ENCODE measurements around the gene SLC9A3.
A peak's percentile ranks its signal among the peaks of the same experiment; 100 is the strongest.

SLC9A3 gene

DNA sequence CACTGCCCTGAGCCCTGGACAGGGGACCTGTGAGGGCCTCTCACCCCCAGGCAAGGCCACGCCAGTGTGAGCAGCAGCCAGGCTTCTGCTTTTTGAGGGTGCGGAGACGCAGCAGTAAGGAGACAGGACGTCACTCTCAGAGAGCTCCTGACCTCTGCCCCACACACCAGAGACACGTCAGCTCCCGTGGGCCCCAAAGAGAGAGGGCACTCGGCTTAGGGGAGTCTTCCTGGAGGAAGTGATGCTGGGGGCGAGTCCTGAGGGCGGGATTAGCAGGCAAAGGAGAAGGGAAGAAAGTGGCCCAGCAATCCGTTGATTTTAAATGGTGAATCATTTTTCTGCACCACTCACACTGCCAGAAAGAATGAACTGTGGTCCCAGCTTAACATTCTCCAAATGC lies 24.0 kb upstream of the SLC9A3 start:
- H3K27me3 ChIP-seq: peaks cover 12 to 77% (median 14%) of the 10 kb centered on the region in 11 experiments; a peak in 21 of 22 replicates
- no peaks in the 10 kb centered on the region for H3K36me3 ChIP-seq
- no peak for TF ChIP-seq Cebpa-rat (IDR thresholded peaks at IDR 0.05)
- H3K4me3 ChIP-seq: no peak overlapping the region
- no peak overlapping the region for H3K9ac ChIP-seq
- peaks cover 10 to 28% (median 18%) of the 10 kb centered on the region in 11 experiments; a peak in 19 of 22 replicates for H3K9me3 ChIP-seq (replicated peaks in 1 of 11)
- peaks cover 15 to 21% (median 17%) of the 10 kb centered on the region in 10 experiments for H3K4me1 ChIP-seq
- H3K4me2 ChIP-seq: peak overlapping the region in 2 of 11 experiments; percentile 13 to 32; a peak in 2 of 22 replicates
- H4K20me1 ChIP-seq: peaks cover 0 to 39% (median 0%) of the 10 kb centered on the region in 11 experiments; a peak in 6 of 22 replicates
- H3K27ac ChIP-seq: no peak overlapping the region

- H3K36me3 ChIP-seq: no peaks in the 10 kb centered on the region
- peaks cover 10 to 28% (median 18%) of the 10 kb centered on the region in 11 experiments; a peak in 19 of 22 replicates for H3K9me3 ChIP-seq (replicated peaks in 1 of 11)
- H3K27me3 ChIP-seq: peaks cover 12 to 87% (median 14%) of the 10 kb centered on the region in 11 experiments; a peak in 21 of 22 replicates
- peaks cover 0 to 49% (median 0%) of the 10 kb centered on the region in 11 experiments; a peak in 6 of 22 replicates for H4K20me1 ChIP-seq
- no peak overlapping the region for H3K9ac ChIP-seq
- H3K4me2 ChIP-seq: no peak overlapping the region
- H3K4me1 ChIP-seq: peaks cover 25 to 30% (median 27%) of the 10 kb centered on the region in 10 experiments
- H3K4me3 ChIP-seq: no peak overlapping the region
- TF ChIP-seq Cebpa-rat (IDR thresholded peaks at IDR 0.05): no peak
- H3K27ac ChIP-seq: no peak overlapping the region
Observed at GRCh38 chr5:547086-547924, 23.1 kb upstream of the SLC9A3 start.

- no peak overlapping the region for H3K9ac ChIP-seq
- H3K27ac ChIP-seq: no peak overlapping the region
- TF ChIP-seq Cebpa-rat (IDR thresholded peaks at IDR 0.05): peak in 2 of 11 experiments; percentile 25 to 35; a peak in 1 of 22 replicates
- peaks cover 2 to 21% (median 11%) of the 10 kb centered on the region in 11 experiments; a peak in 17 of 22 replicates for H3K9me3 ChIP-seq (replicated peaks in 1 of 11)
- H3K27me3 ChIP-seq: peaks cover 3 to 85% (median 6%) of the 10 kb centered on the region in 11 experiments; a peak in 20 of 22 replicates
- peaks cover 27 to 31% (median 29%) of the 10 kb centered on the region in 10 experiments for H3K4me1 ChIP-seq
- no peak overlapping the region for H3K4me3 ChIP-seq
- peaks cover 0 to 55% (median 0%) of the 10 kb centered on the region in 11 experiments; a peak in 6 of 22 replicates for H4K20me1 ChIP-seq
- no peaks in the 10 kb centered on the region for H3K36me3 ChIP-seq
- H3K4me2 ChIP-seq: no peak overlapping the region
Observed at GRCh38 chr5:546376-546908, 22.2 kb upstream of the SLC9A3 start.

- H3K27me3 ChIP-seq: peaks cover 0 to 85% (median under 1%) of the 10 kb centered on the region in 11 experiments; a peak in 8 of 22 replicates
- H3K36me3 ChIP-seq: no peaks in the 10 kb centered on the region
- no peak overlapping the region for H3K4me2 ChIP-seq
- H3K9ac ChIP-seq: no peak overlapping the region
- peaks cover 27 to 31% (median 29%) of the 10 kb centered on the region in 10 experiments for H3K4me1 ChIP-seq
- H3K27ac ChIP-seq: no peak overlapping the region
- peaks cover 0 to 15% (median 6%) of the 10 kb centered on the region in 11 experiments; a peak in 15 of 22 replicates for H3K9me3 ChIP-seq (replicated peaks in 1 of 11)
- TF ChIP-seq Cebpa-rat (IDR thresholded peaks at IDR 0.05): no peak
- no peak overlapping the region for H3K4me3 ChIP-seq
- H4K20me1 ChIP-seq: peaks cover 0 to 61% (median 0%) of the 10 kb centered on the region in 11 experiments; a peak in 6 of 22 replicates
Observed at GRCh38 chr5:545641-546375, 21.6 kb upstream of the SLC9A3 start.

DNA sequence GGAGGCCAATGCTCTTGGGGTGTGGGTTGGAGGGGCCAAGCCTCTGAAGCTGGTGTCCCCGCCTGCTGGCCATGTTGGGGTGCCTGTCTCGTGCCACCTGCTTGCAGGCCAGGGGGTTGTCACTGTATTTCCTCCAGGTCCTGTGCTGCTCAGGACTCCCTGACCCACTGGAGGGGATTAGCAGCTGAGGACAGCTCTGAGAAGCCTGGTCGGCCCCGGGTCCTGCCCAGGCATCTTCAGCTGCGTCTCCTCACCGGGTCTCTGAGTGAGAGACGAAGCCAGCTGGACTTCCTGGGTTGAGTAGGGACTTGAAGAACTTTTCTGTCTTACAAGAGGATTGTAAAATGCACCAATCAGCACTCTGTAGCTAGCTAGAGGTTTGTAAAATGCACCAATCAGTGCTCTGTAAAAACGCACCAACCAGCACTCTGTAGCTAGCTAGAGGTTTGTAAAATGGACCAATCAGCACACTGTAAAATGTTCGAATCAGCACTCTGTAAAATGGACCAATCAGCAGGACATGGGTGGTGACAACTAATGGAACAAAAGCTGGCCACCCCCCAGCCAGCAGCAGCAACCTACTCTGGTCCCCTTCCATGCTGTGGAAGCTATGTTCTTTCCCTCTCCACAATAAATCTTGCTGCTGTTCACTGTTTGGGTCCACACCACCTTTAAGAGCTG lies 20.6 kb upstream of the SLC9A3 start:
- H3K27me3 ChIP-seq: peaks cover 0 to 86% (median 0%) of the 10 kb centered on the region in 11 experiments; a peak in 8 of 22 replicates

DNA sequence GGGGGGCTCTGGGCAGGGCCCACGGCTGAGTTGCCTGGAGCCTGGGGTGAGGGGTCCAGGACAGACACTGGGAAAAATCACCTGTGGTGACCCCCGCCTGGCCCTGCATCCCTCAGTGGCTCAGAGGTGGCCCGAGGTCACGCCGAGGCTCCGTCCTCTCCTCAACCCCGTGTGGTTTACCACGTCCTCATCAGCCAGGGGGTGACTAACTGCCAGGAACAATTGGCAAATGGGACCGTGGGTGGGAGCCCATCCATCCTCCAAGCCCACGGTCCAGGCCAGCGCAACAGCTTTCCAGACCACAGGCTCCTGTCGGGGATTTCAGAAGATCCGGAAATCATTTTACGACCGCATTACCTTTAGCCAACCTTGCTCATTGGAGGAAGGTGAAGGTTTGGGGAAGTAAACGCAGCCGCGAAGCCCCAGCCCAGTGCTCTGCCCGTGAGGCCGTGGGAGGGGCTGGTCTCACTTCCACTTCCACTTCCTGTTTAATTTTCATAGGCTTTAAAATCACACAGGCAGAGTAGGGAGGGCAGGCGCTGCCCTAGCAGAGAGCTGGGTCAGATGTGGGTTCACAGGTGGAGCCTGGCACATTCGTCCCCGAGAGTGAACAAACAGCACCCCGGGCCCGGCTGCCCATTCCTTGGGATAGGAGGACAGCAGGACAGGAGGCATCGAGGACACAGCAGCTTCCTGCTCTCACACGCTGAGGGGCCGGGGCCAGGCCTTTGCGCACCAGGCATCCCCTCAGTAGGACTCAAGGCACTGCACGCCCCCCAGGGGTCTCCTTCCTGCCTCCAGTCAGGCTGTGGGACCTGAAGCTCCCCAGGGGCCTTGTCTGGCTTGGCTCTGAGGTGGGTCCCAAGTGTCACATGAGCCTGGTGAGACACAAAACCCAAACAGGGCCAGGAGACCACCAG lies 19.8 kb upstream of the SLC9A3 start:
- H3K4me1 ChIP-seq: peaks cover 27 to 31% (median 29%) of the 10 kb centered on the region in 10 experiments
- H3K27me3 ChIP-seq: peaks cover 0 to 88% (median 0%) of the 10 kb centered on the region in 11 experiments; a peak in 10 of 22 replicates
- peak overlapping the region in 7 of 10 experiments; percentile 5 to 45 (median 25); a peak in 7 of 20 replicates for H3K4me3 ChIP-seq
- peak overlapping the region in 8 of 11 experiments; percentile 18 to 75 (median 62); a peak in 13 of 22 replicates for H3K9ac ChIP-seq
- H3K9me3 ChIP-seq (replicated peaks in 1 of 11): peaks cover 0 to 8% (median 0%) of the 10 kb centered on the region in 11 experiments; a peak in 4 of 22 replicates
- no peaks in the 10 kb centered on the region for H3K36me3 ChIP-seq
- H3K27ac ChIP-seq: peak overlapping the region in 9 of 11 experiments; percentile 43 to 84 (median 75); a peak in 17 of 22 replicates
- peaks cover 0 to 78% (median 0%) of the 10 kb centered on the region in 11 experiments; a peak in 8 of 22 replicates for H4K20me1 ChIP-seq
- TF ChIP-seq Cebpa-rat (IDR thresholded peaks at IDR 0.05): no peak; a peak in 1 of 22 replicates
- H3K4me2 ChIP-seq: peak overlapping the region; percentile 83 to 95 (median 88)

More for the DNA sequence above, 20.6 kb upstream of the SLC9A3 start:
- H3K9me3 ChIP-seq (replicated peaks in 1 of 11): peaks cover 0 to 8% (median 0%) of the 10 kb centered on the region in 11 experiments; a peak in 5 of 22 replicates
- H3K4me1 ChIP-seq: peaks cover 27 to 31% (median 29%) of the 10 kb centered on the region in 10 experiments
- H3K36me3 ChIP-seq: no peaks in the 10 kb centered on the region
- H3K27ac ChIP-seq: peak overlapping the region in 9 of 11 experiments; percentile 13 to 84 (median 75); a peak in 16 of 22 replicates
- peak overlapping the region; percentile 83 to 95 (median 88) for H3K4me2 ChIP-seq
- no peak for TF ChIP-seq Cebpa-rat (IDR thresholded peaks at IDR 0.05)
- peak overlapping the region in 3 of 10 experiments; percentile 15 to 45 (median 24); a peak in 2 of 20 replicates for H3K4me3 ChIP-seq
- peak overlapping the region in 7 of 11 experiments; percentile 24 to 75 (median 61); a peak in 12 of 22 replicates for H3K9ac ChIP-seq
- peaks cover 0 to 70% (median 0%) of the 10 kb centered on the region in 11 experiments; a peak in 6 of 22 replicates for H4K20me1 ChIP-seq

DNA sequence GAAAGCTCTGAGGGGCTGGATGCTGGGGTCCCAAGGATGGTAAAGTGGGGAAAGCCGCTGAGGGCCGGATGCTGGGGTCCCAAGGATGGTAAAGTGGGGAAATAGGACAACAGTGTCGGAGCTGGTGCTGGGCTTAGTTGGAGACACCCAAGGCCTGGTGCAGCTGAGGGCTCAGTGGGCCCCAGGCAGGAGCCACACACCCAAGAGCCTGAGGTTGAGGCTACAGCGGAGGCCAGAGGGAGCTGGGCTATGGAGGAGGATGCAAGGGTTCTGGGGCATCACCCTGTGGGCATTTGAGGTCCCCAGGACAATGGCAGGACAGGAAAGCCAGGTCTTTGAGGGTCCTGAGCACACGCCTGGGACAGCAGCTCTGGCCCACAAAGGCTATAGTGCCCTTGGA lies 19.1 kb upstream of the SLC9A3 start:
- Histone ChIP-seq H3K9me3 (replicated peaks in 1 of 11) (peaks cover 0 to 8% (median 0%) of the 10 kb centered on the region in 11 experiments; a peak in 4 of 22 replicates), H3K36me3 (no peaks in the 10 kb centered on the region), H3K4me3 (peak overlapping the region in 5 of 10 experiments; percentile 15 to 45 (median 26); a peak in 4 of 20 replicates), H4K20me1 (peaks cover 0 to 84% (median 0%) of the 10 kb centered on the region in 11 experiments; a peak in 9 of 22 replicates), H3K9ac (peak overlapping the region in 6 of 11 experiments; percentile 18 to 75 (median 67); a peak in 11 of 22 replicates), H3K4me2 (peak overlapping the region; percentile 83 to 95 (median 88)), H3K4me1 (peaks cover 27 to 31% (median 29%) of the 10 kb centered on the region in 10 experiments), H3K27ac (peak overlapping the region in 9 of 11 experiments; percentile 43 to 84 (median 75); a peak in 17 of 22 replicates), H3K27me3 (peaks cover 0 to 91% (median 0%) of the 10 kb centered on the region in 11 experiments; a peak in 10 of 22 replicates)
- TF ChIP-seq Cebpa-rat (IDR thresholded peaks at IDR 0.05): no peak
